HuH-7 (cell line): ENCODE measurements around the gene TMEM126A.

Source experiments
- DNase-seq: peaks from one replicate; pipeline ENCODE4 v3.0.0; 2011; ENCODE audit warnings: low spot score

The TMEM126A gene

GRCh38 chr11:85695546-85695945 is 47.8 kb downstream of the TMEM126A start:
- DNase-seq, result no peak

DNA sequence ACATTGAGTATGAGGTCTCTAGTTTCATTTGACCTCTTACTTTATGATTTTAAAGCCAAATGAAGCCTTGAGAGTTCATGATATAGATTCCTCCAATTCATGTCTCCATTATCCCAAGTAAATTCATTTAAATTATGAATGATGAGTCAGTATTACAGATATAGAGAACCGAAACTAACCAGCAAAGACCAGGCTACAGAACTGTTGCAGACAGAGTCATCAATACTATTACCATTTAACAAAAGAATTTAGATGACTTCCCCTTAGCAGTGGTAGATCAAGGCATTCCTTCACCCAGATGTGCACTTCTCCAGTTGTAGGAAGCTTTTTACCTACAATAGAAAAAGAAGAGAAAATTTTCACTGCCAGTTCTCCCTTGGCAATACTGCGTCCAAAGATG is 50.0 kb downstream of the TMEM126A start:
- no peak for DNase-seq

DNA sequence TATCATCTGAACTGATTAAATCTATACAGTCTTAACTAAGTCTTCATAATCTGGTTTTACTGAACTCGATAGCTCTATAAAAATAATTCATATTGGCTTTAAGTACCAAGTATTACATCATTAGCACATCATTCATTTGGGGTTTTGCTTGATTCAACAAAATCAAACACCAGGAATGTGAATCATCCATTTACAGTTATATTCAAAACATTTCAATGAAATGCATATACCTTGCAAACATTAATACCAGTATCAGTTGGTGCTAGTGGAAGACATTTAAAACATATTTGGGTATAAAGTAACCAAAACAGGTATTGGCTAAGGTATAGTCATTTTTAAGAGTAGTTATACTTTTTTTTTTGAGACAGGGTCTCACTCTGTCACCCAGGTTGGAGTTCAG is 50.4 kb downstream of the TMEM126A start:
- no peak for DNase-seq

GRCh38 chr11:85699957-85700741 is 52.4 kb downstream of the TMEM126A start:
- no peak for DNase-seq

- DNase-seq, result no peak
These were observed 57.2 kb downstream of the TMEM126A start for GRCh38 chr11:85704967-85705366.

DNA sequence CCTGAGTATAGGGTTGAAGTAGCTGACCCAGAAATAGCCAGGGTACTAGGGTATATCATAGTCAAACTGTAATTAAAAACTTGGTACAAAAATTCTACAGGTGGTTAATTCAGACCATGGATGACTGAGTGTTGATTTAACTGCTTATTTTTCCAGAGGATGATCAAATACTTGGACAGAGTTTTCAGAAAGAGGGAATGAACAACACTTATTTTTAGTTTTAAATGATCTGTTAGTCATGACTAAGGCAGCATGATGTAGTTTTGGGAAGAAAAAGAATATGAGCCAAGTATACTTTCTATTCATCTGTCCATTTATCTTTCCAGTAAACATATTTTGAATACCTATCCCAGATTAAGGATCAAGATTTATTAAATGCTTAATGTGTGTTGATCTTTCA is 58.0 kb downstream of the TMEM126A start:
- no peak for DNase-seq
